Measurements from ENCODE around the gene ERI2.

ERI2 gene

GRCh38 chr16:20822521-20823325, 16.5 kb upstream of the ERI2 start:
- in situ Hi-C loops (cut with MboI; ENCODE audit: low sequenced_read_pairs), result loop anchor here (25.0 kb wide), 1 partner anchor 1390 kb away; the partner anchor contains the start of gene EEF2K

- in situ Hi-C loops (cut with MboI; ENCODE audit: low sequenced_read_pairs), result loop anchor here (25.0 kb wide), 1 partner anchor 1391 kb away; the partner anchor contains the start of gene EEF2K
Observed at GRCh38 chr16:20821682-20822081, 15.4 kb upstream of the ERI2 start.

- in situ Hi-C loops (cut with MboI; ENCODE audit: low sequenced_read_pairs), result loop anchor here (25.0 kb wide), 1 partner anchor 1393 kb away; the partner anchor contains the start of gene EEF2K
Observed at GRCh38 chr16:20818929-20819585, 12.8 kb upstream of the ERI2 start.

GRCh38 chr16:20814784-20815183, 8.5 kb upstream of the ERI2 start:
- in situ Hi-C loops (cut with MboI; ENCODE audit: low sequenced_read_pairs), result loop anchor here (25.0 kb wide), 1 partner anchor 1398 kb away; the partner anchor contains the start of gene EEF2K

- in situ Hi-C loops (cut with MboI; ENCODE audit: low sequenced_read_pairs), result loop anchor here (25.0 kb wide), 1 partner anchor 1400 kb away; the partner anchor contains the start of gene EEF2K
Observed at GRCh38 chr16:20812510-20812909, 6.2 kb upstream of the ERI2 start.

- in situ Hi-C loops (cut with MboI; ENCODE audit: low sequenced_read_pairs), result loop anchor here (25.0 kb wide), 1 partner anchor 1400 kb away; the partner anchor contains the start of gene EEF2K
Observed at GRCh38 chr16:20811889-20812439, 5.7 kb upstream of the ERI2 start.

GRCh38 chr16:20807862-20808261, 1.6 kb upstream of the ERI2 start:
- in situ Hi-C loops (cut with MboI; ENCODE audit: low sequenced_read_pairs), result loop anchor here (25.0 kb wide), 1 partner anchor 1404 kb away; the partner anchor contains the start of gene EEF2K

- in situ Hi-C loops (cut with MboI; ENCODE audit: low sequenced_read_pairs), result loop anchor here (25.0 kb wide), 1 partner anchor 1407 kb away; the partner anchor contains the start of gene EEF2K
Observed at GRCh38 chr16:20805684-20806167, 546 bp downstream of the ERI2 start.

GRCh38 chr16:20803561-20804214, 2.6 kb downstream of the ERI2 start:
- in situ Hi-C loops (cut with MboI; ENCODE audit: low sequenced_read_pairs), result loop anchor here (25.0 kb wide), 1 partner anchor 1409 kb away; the partner anchor contains the start of gene EEF2K

GRCh38 chr16:20803192-20803560, 3.1 kb downstream of the ERI2 start:
- in situ Hi-C loops (cut with MboI; ENCODE audit: low sequenced_read_pairs), result loop anchor here (25.0 kb wide), 1 partner anchor 1409 kb away; the partner anchor contains the start of gene EEF2K

GRCh38 chr16:20801278-20801677, 5.0 kb downstream of the ERI2 start:
- in situ Hi-C loops (cut with MboI; ENCODE audit: low sequenced_read_pairs), result loop anchor here (25.0 kb wide), 1 partner anchor 1411 kb away; the partner anchor contains the start of gene EEF2K

GRCh38 chr16:20799599-20799998, 6.7 kb downstream of the ERI2 start:
- in situ Hi-C loops (cut with MboI; ENCODE audit: low sequenced_read_pairs), result no loop called here

GRCh38 chr16:20798364-20798763, 7.9 kb downstream of the ERI2 start:
- in situ Hi-C loops (cut with MboI; ENCODE audit: low sequenced_read_pairs), result no loop called here

GRCh38 chr16:20791923-20792612, 14.2 kb downstream of the ERI2 start:
- in situ Hi-C loops (cut with MboI; ENCODE audit: low sequenced_read_pairs), result no loop called here

- in situ Hi-C loops (cut with MboI; ENCODE audit: low sequenced_read_pairs), result no loop called here
Observed at GRCh38 chr16:20789130-20789529, 17.1 kb downstream of the ERI2 start.

GRCh38 chr16:20784204-20784603, 22.1 kb downstream of the ERI2 start:
- in situ Hi-C loops (cut with MboI; ENCODE audit: low sequenced_read_pairs), result no loop called here

GRCh38 chr16:20782470-20782869, 23.8 kb downstream of the ERI2 start:
- in situ Hi-C loops (cut with MboI; ENCODE audit: low sequenced_read_pairs), result no loop called here

- in situ Hi-C loops (cut with MboI; ENCODE audit: low sequenced_read_pairs), result no loop called here
Observed at GRCh38 chr16:20781697-20782096, 24.6 kb downstream of the ERI2 start.

GRCh38 chr16:20774703-20775362, 31.4 kb downstream of the ERI2 start:
- in situ Hi-C loops (cut with MboI; ENCODE audit: low sequenced_read_pairs), result no loop called here

Measured in HL-60/S4 treated with retinoic acid at 250 ng/mL for 4 days and 3 days (cell line).